ENCODE measurements around the gene CTSZ. TPM values are rescaled to one million over a fixed set of nuclear protein-coding genes. Genes with fewer than 3 reads are reported as not detected.

CTSZ gene
- total and polyA plus RNA-seq, 2 donors from 2014 or later: 200 to 234 TPM

- no peaks in the 10 kb centered on the region for H3K27me3 ChIP-seq (ENCODE audit: control insufficient read depth, insufficient read depth, low read length)
- intact Hi-C loops (cut with DNase I): no loop called here
- FAIRE-seq (peak; percentile 11), DNase-seq (no peak)
- no peak for TF ChIP-seq CTCF (IDR thresholded peaks at IDR 0.05; ENCODE audit: borderline replicate concordance, extremely low read depth, insufficient read depth)
- H3K27ac ChIP-seq (ENCODE audit: low read depth in 2 of 2, low read length in 2 of 2): peak overlapping the region in 1 of 2 donors; percentile 71
- no peaks in the 10 kb centered on the region for H3K9me3 ChIP-seq (ENCODE audit: control insufficient read depth in 2 of 3, insufficient read depth in 1 of 3, low read length in 3 of 3)
- H3K36me3 ChIP-seq (ENCODE audit: control insufficient read depth in 2 of 3, insufficient read depth in 3 of 3, low read length in 3 of 3): peaks cover 5 to 54% (median 25%) of the 10 kb centered on the region in 3 donors
- peak overlapping the region in 1 of 3 donors; percentile 68 for H3K9ac ChIP-seq (ENCODE audit: low read length in 3 of 3)
- peaks cover 0 to 20% (median 10%) of the 10 kb centered on the region in 3 donors for H3K4me1 ChIP-seq (ENCODE audit: control insufficient read depth in 2 of 3, insufficient read depth in 2 of 3, low read depth in 1 of 3, low read length in 3 of 3)
- H3K4me3 ChIP-seq (ENCODE audit: low read length in 3 of 3): peak overlapping the region in 2 of 3 donors; percentile 40 to 75
Measured at GRCh38 chr20:59033093-59033492, 26.0 kb upstream of the CTSZ start.

GRCh38 chr20:59032713-59033059, 25.6 kb upstream of the CTSZ start:
- peaks cover 5 to 58% (median 24%) of the 10 kb centered on the region in 3 donors for H3K36me3 ChIP-seq (ENCODE audit: control insufficient read depth in 2 of 3, insufficient read depth in 3 of 3, low read length in 3 of 3)
- H3K9me3 ChIP-seq (ENCODE audit: control insufficient read depth in 2 of 3, insufficient read depth in 1 of 3, low read length in 3 of 3): no peaks in the 10 kb centered on the region
- FAIRE-seq (no peak), DNase-seq (no peak)
- no peaks in the 10 kb centered on the region for H3K27me3 ChIP-seq (ENCODE audit: control insufficient read depth, insufficient read depth, low read length)
- H3K4me1 ChIP-seq (ENCODE audit: control insufficient read depth in 2 of 3, insufficient read depth in 2 of 3, low read depth in 1 of 3, low read length in 3 of 3): peaks cover 0 to 20% (median 10%) of the 10 kb centered on the region in 3 donors
- peak overlapping the region; percentile 71 to 91 for H3K27ac ChIP-seq (ENCODE audit: low read depth in 2 of 2, low read length in 2 of 2)
- H3K4me3 ChIP-seq (ENCODE audit: low read length in 3 of 3): peak overlapping the region; percentile 40 to 75 (median 55)
- peak; percentile 10 for TF ChIP-seq CTCF (IDR thresholded peaks at IDR 0.05; ENCODE audit: borderline replicate concordance, extremely low read depth, insufficient read depth)
- intact Hi-C loops (cut with DNase I): no loop called here
- H3K9ac ChIP-seq (ENCODE audit: low read length in 3 of 3): peak overlapping the region in 2 of 3 donors; percentile 2 to 68

GRCh38 chr20:59032023-59032712, 25.1 kb upstream of the CTSZ start, which contains the start of gene ATP5F1E:
Gene ATP5F1E, minus strand, starts transcription at chr20:59032335. Its CDS starts 84 bp downstream, at chr20:59032251.
- Histone ChIP-seq H3K27ac (ENCODE audit: low read depth in 2 of 2, low read length in 2 of 2) (peak within 1 kb of the TSS; percentile 71 to 91), H3K27me3 (ENCODE audit: control insufficient read depth, insufficient read depth, low read length) (no peaks in the 10 kb centered on the region), H3K36me3 (ENCODE audit: control insufficient read depth in 2 of 3, insufficient read depth in 3 of 3, low read length in 3 of 3) (peaks cover 7 to 62% (median 23%) of the 10 kb centered on the region in 3 donors), H3K4me1 (ENCODE audit: control insufficient read depth in 2 of 3, insufficient read depth in 2 of 3, low read depth in 1 of 3, low read length in 3 of 3) (peaks cover 0 to 20% (median 10%) of the 10 kb centered on the region in 3 donors), H3K9ac (ENCODE audit: low read length in 3 of 3) (peak within 1 kb of the TSS; percentile 68 to 75 (median 71)), H3K4me3 (ENCODE audit: low read length in 3 of 3) (peak within 1 kb of the TSS; percentile 70 to 86 (median 75)), H3K9me3 (ENCODE audit: control insufficient read depth in 2 of 3, insufficient read depth in 1 of 3, low read length in 3 of 3) (no peaks in the 10 kb centered on the region)
- FAIRE-seq (no peak), DNase-seq (peak; percentile 97 to 99 (median 98))
- intact Hi-C loops (cut with DNase I): no loop called here
- TF ChIP-seq CTCF (IDR thresholded peaks at IDR 0.05; ENCODE audit: borderline replicate concordance, extremely low read depth, insufficient read depth): no peak
